ENCODE data around the gene PLG. TPM values are rescaled to one million over a fixed set of nuclear protein-coding genes. Genes with fewer than 3 reads are reported as not detected.
A peak's percentile ranks its signal among the peaks of the same experiment; 100 is the strongest.

The PLG gene
- total and polyA plus RNA-seq, 2 of the 4 experiments (the other 2 are of a cell fraction) = not detected

DNA sequence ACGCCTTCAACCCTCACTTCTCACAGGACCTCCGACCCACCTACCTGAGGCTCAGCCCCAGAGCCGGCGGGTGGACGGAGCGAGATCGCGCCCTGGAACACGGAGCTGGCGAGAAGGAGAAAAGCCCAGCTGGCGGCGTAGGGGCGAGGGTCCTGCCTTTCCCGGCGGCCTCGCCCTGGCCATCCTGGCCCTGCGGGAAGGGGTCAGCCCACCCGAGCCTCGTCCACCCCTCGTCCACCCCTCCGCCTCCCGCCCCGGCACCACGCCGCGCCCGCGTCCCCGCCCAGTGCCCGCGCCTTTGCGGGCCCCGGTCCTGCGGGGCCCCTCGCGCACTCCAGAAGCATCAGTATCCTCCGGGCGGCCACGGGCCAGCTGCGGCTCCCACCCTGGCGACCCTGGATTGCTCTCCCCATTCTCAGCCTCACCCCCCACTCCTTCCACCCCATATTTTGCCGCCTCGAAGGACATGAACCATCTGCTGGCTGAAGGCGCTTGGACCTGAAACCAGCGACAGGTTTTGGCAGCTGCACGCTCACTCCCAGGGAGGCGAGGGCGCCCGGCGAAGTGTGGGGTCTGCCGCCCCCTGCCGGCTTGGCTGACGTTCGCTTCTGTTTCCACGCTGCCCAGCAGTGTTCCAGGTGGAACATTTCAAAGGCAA, 65.1 kb downstream of the PLG start:
- CTCF ChIA-PET = no interaction called here
- intact Hi-C loops (cut with micrococcal nuclease) = no loop called here
- no peak overlapping the region for H3K23ac ChIP-seq (ENCODE audit: low read depth, low read length)

More for the DNA sequence above, 65.1 kb downstream of the PLG start:
- Histone ChIP-seq H3K4me3 (ENCODE audit: insufficient read depth, low read depth, low read length) (no peak overlapping the region), H2BK120ac (ENCODE audit: low read depth, low read length) (no peak overlapping the region), H3K4ac (ENCODE audit: low read depth, low read length) (no peak overlapping the region), H3K79me1 (ENCODE audit: low read depth in 1 of 2, low read length in 2 of 2) (no peaks in the 10 kb centered on the region), H2AFZ (replicated peaks; ENCODE audit: low read length, poor library complexity) (no peak overlapping the region), H4K91ac (ENCODE audit: insufficient read depth, low read depth, low read length) (no peak overlapping the region), H3K9ac (ENCODE audit: low read depth, low read length) (no peak overlapping the region), H3K14ac (replicated peaks; ENCODE audit: low read depth, low read length) (no peak overlapping the region), H3K27ac (ENCODE audit: insufficient read depth, low read length) (no peak overlapping the region), H4K8ac (ENCODE audit: low read depth in 2 of 2, low read length in 2 of 2) (no peak overlapping the region), H2AK5ac (ENCODE audit: low read depth, low read length) (no peak overlapping the region), H4K20me1 (ENCODE audit: insufficient read depth, low read length) (no peaks in the 10 kb centered on the region), H2BK15ac (ENCODE audit: low read depth, low read length) (no peak overlapping the region), H3K56ac (ENCODE audit: extremely low read depth, insufficient read depth, low read length) (no peak overlapping the region), H3K36me3 (ENCODE audit: control insufficient read depth, insufficient read depth, low read length) (no peaks in the 10 kb centered on the region), H4K5ac (ENCODE audit: low read depth, low read length) (no peak overlapping the region), H3K4me2 (ENCODE audit: low read depth, low read length) (no peak overlapping the region), H3K9me3 (ENCODE audit: control insufficient read depth, insufficient read depth, low read length) (0 out of 2 replicates have a peak, but pooled peaks cover 5% of the 10 kb centered on the region), H2BK20ac (ENCODE audit: low read depth, low read length) (no peak overlapping the region), H3K18ac (ENCODE audit: low read depth, low read length) (no peak overlapping the region), H3K9me1 (ENCODE audit: insufficient read depth, low read length) (no peaks in the 10 kb centered on the region), H2AK9ac (replicated peaks; ENCODE audit: low read depth, low read length, poor library complexity) (no peak overlapping the region), H3K27me3 (ENCODE audit: control insufficient read depth, insufficient read depth, low read length) (no peaks in the 10 kb centered on the region), H2BK5ac (ENCODE audit: low read depth, low read length, poor library complexity, severe bottlenecking) (no peak overlapping the region), H3K4me1 (ENCODE audit: control insufficient read depth, insufficient read depth, low read length) (no peaks in the 10 kb centered on the region)
- no TSS peak for BruUV-seq (replicated peaks)
- ATAC-seq (ENCODE audit: low read depth) (peak; percentile 46; the same call in 1 of the 2 replicates), DNase-seq (no peak)
- POLR2A ChIA-PET (ENCODE audit: unreplicated experiment) = no interaction called here
- in situ Hi-C loops (cut with MboI; ENCODE audit: low sequenced_read_pairs) (no loop called here), dilution Hi-C loops (cut with HindIII; ENCODE audit: low sequenced_read_pairs, unreplicated experiment) (no loop called here)
- WGBS, 2 experiments (ENCODE audit: extremely low coverage in 2 of 2, insufficient read length in 1 of 2) = 6% methylated on average over 16 of the region's 55 CpGs; no CpG with 5 or more reads in 1 of the 2 experiments
- no peak for TF ChIP-seq MAFK (IDR thresholded peaks at IDR 0.05; ENCODE audit: low read depth, low read length)
- TF ChIP-seq RCOR1 (IDR thresholded peaks at IDR 0.05; ENCODE audit: insufficient replicate concordance, low read length) = no peak
- no peak for TF ChIP-seq BHLHE40 (IDR thresholded peaks at IDR 0.05; ENCODE audit: low read depth, low read length)
- no peak for TF ChIP-seq MXI1 (IDR thresholded peaks at IDR 0.05; ENCODE audit: borderline replicate concordance, low read depth, low read length)
- no peak for TF ChIP-seq FOS (IDR thresholded peaks at IDR 0.05; ENCODE audit: low read depth, low read length)
- TF ChIP-seq NFE2L2 (IDR thresholded peaks at IDR 0.05; ENCODE audit: low read depth, low read length) = no peak
- TF ChIP-seq MAZ (IDR thresholded peaks at IDR 0.05; ENCODE audit: borderline replicate concordance, low read depth, low read length) = no peak
- TF ChIP-seq RAD21 (IDR thresholded peaks at IDR 0.05; ENCODE audit: low read length) = no peak
- TF ChIP-seq POLR2A (IDR thresholded peaks at IDR 0.05; ENCODE audit: low read depth, low read length) = no peak
- TF ChIP-seq, protein P1, sequence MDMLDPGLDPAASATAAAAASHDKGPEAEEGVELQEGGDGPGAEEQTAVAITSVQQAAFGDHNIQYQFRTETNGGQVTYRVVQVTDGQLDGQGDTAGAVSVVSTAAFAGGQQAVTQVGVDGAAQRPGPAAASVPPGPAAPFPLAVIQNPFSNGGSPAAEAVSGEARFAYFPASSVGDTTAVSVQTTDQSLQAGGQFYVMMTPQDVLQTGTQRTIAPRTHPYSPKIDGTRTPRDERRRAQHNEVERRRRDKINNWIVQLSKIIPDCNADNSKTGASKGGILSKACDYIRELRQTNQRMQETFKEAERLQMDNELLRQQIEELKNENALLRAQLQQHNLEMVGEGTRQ (IDR thresholded peaks at IDR 0.05; ENCODE audit: low read depth, low read length) = no peak
- TF ChIP-seq, protein P2, sequence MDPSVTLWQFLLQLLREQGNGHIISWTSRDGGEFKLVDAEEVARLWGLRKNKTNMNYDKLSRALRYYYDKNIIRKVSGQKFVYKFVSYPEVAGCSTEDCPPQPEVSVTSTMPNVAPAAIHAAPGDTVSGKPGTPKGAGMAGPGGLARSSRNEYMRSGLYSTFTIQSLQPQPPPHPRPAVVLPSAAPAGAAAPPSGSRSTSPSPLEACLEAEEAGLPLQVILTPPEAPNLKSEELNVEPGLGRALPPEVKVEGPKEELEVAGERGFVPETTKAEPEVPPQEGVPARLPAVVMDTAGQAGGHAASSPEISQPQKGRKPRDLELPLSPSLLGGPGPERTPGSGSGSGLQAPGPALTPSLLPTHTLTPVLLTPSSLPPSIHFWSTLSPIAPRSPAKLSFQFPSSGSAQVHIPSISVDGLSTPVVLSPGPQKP (IDR thresholded peaks at IDR 0.05; ENCODE audit: borderline replicate concordance, low read depth, low read length) = no peak
- TF ChIP-seq CEBPB (IDR thresholded peaks at IDR 0.05; ENCODE audit: low read depth, low read length) = no peak
- TF ChIP-seq SMC3 (IDR thresholded peaks at IDR 0.05; ENCODE audit: low read depth, low read length) = no peak
- no peak for TF ChIP-seq CHD1 (IDR thresholded peaks at IDR 0.05; ENCODE audit: low read depth, low read length)
- TF ChIP-seq RFX5 (IDR thresholded peaks at IDR 0.05; ENCODE audit: low read depth, low read length) = no peak
- TF ChIP-seq, protein P3, sequence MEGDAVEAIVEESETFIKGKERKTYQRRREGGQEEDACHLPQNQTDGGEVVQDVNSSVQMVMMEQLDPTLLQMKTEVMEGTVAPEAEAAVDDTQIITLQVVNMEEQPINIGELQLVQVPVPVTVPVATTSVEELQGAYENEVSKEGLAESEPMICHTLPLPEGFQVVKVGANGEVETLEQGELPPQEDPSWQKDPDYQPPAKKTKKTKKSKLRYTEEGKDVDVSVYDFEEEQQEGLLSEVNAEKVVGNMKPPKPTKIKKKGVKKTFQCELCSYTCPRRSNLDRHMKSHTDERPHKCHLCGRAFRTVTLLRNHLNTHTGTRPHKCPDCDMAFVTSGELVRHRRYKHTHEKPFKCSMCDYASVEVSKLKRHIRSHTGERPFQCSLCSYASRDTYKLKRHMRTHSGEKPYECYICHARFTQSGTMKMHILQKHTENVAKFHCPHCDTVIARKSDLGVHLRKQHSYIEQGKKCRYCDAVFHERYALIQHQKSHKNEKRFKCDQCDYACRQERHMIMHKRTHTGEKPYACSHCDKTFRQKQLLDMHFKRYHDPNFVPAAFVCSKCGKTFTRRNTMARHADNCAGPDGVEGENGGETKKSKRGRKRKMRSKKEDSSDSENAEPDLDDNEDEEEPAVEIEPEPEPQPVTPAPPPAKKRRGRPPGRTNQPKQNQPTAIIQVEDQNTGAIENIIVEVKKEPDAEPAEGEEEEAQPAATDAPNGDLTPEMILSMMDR (conservative IDR thresholded peaks at IDR 0.05; ENCODE audit: low read depth, low read length) = no peak

Measured in IMR-90 (cell line).